ENCODE data around the gene RPL38.

DNA sequence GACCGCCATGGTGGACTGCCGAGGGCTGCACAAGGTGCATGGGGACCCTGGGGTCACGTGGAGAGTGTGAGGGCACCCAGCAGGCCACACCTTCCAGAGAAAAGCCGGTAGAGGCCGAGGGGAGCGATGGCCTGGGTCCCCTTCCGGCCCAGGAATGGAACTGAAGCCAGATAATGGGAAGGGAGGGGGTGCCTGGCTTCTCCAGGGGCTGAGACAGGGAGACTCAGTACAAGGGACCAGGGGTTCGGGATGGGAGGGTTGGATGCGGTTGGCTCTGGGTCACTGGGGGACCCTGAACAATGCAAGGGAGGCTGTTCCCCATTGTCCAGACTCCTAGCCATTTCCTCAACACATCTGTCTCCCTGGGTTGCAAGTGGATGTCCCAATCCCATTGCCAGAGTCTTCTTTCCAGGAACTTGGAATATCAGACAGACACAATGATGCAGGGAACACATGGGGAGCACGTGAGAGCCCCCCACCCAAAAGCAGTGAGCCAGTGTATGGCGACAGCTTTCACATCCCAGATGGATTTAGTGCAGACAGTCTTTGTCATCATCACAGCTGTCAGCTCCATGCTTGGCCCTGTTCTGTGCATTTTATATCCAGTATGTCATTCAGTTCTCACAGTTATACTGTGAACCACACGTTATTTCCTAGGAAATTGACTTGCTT lies 47.0 kb downstream of the RPL38 start:
- TF ChIP-seq POLR2A (IDR thresholded peaks at IDR 0.05) (no peak), CTCF (IDR thresholded peaks at IDR 0.05) (no peak)

All from suprapubic skin (tissue), 3 donors.